Prostate gland (tissue), 2 donors: ENCODE results near the gene ACOXL. TPM values are rescaled to one million over a fixed set of nuclear protein-coding genes. Genes with fewer than 3 reads are reported as not detected.

ENCODE experiments used
- DNase-seq: peaks from one replicate; pipeline ENCODE4 v3.0.0-alpha.2; 2019; ENCODE audit warnings: low spot score
- H3K27ac ChIP-seq, 2 donors: fragments of 200-600 bp; sonication (generic); 2 replicates each; pipeline ENCODE4 v1.5.1; 2017 to 2019
- H3K27me3 ChIP-seq: fragments of 200-600 bp; sonication (generic); replicated peaks from 2 replicates; pipeline ENCODE4 v1.5.1; 2019; ENCODE audit not compliant: insufficient read depth
- H3K36me3 ChIP-seq, 2 donors: fragments of 200-600 bp; sonication (generic); 1 replicate in 1 of 2; 2 replicates in 1 of 2; pipeline versions ENCODE4 v1.5.1 to v1.8.1; 2017 to 2019
- H3K4me1 ChIP-seq: fragments of 200-600 bp; sonication (generic); replicated peaks from 2 replicates; pipeline ENCODE4 v1.5.1; 2019
- H3K4me3 ChIP-seq, 2 donors: fragments of 200-600 bp; sonication (generic); 2 replicates each; pipeline ENCODE4 v1.5.1; 2017 to 2019
- H3K9me3 ChIP-seq: fragments of 200-600 bp; sonication (generic); 2 replicates; pipeline ENCODE4 v1.5.1; 2017
- CTCF ChIP-seq, 4 experiments: fragments of 200-600 bp in 2 of 4; fragments of 450-650 bp in 2 of 4; sonication (generic) in 2 of 4; IDR thresholded peaks; 1 replicate in 3 of 4; 2 replicates in 1 of 4; pipeline ENCODE4 v1.5.1; 2016 to 2019; ENCODE audit warnings: antibody characterized with exemption in 4 of 4, mild to moderate bottlenecking in 2 of 4, moderate library complexity in 2 of 4
- POLR2A ChIP-seq: fragments of 450-650 bp; IDR thresholded peaks from one replicate; pipeline ENCODE4 v1.6.1; 2016; ENCODE audit warnings: antibody characterized with exemption, mild to moderate bottlenecking
- POLR2AphosphoS5 ChIP-seq: sonication (generic); formaldehyde crosslinking; IDR thresholded peaks from one replicate; pipeline ENCODE4 v1.6.1; 2017; ENCODE audit warnings: antibody characterized with exemption
- WGBS: methylation state at CpG from one replicate; pipeline ENCODE4 v1.1.5; 2018; 5-methylcytosine and 5-hydroxymethylcytosine counted together
- intact Hi-C: fragments of 100-400 bp; cut with DNase I; formaldehyde crosslinking; loops from one replicate; pipeline ENCODE4 v1.14.2; 2022
- total RNA-seq, 2 donors: library from RNA; depleted of rRNA; stranded (reverse); fragments of >200 nt; gene quantifications; one replicate each; pipeline ENCODE4 v1.1.0, GENCODE V29; 2016

ACOXL gene
- total RNA-seq, 2 donors from 2014 or later, result 8.0 to 8.3 TPM

DNA sequence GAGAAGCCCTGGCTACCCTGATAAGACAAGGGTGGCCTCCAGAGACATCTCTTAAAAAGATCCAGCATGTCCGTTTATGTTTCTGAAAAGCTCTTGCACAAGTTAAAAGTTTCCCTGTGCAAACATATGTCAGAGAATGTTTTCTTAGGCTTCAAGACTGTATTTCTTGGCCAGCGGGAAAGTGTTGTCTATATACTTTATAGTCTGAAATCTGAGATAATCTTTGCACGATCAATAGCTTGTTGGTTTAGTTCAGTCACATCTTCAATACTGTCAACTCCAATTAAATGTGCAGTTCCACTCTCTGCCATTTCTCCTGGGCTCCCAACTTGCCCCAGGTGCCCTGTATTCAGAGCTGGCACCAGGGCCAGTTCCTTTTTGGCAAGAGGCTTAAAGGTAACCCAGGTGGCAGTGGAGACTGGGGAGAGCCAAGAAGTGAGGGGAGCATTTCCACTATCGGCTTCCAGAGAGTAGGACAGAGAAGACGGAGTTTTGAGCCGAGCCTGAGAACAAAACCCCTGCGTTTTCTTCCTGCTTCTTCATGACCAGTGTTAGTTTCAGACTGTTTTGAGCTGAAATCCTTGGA is 64.4 kb downstream of the ACOXL start:
- 34% methylated on average over 7 of the region's 7 CpGs for WGBS
- peak; percentile 68 for DNase-seq

DNA sequence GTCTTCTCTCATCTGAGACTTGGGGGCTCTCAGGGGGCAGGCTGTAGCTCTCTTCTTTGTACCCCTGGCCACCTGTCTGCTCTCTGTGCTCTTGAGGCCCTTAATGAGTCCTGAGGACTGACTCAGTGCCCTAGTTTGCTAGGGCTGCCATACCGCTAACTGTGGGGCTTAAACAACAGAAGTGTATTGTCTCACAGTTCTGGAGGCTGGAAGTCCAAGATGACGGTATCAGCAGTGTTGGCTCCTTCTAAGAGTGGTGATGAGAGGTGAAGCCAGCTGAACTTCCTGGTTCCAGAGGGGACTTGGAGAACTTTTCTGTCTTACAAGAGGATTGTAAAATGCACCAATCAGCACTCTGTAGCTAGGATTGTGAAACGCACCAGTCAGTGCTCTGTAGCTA is 67.0 kb downstream of the ACOXL start:
- no peak overlapping the region for H3K4me3 ChIP-seq
- H3K9me3 ChIP-seq, result no peaks in the 10 kb centered on the region
- intact Hi-C loops, result no loop called here
- H3K4me1 ChIP-seq, result peaks cover 6% of the 10 kb centered on the region
- no peak overlapping the region for H3K27ac ChIP-seq
- DNase-seq, result no peak
- H3K27me3 ChIP-seq, result no peaks in the 10 kb centered on the region
- TF ChIP-seq POLR2AphosphoS5 (no peak), CTCF (IDR thresholded peaks at IDR 0.05) (no peak), POLR2A (no peak)
- no peaks in the 10 kb centered on the region for H3K36me3 ChIP-seq
- WGBS, result 96% methylated on average over 3 of the region's 3 CpGs

More for the DNA sequence above, 64.4 kb downstream of the ACOXL start:
- H3K4me3 ChIP-seq, result no peak overlapping the region
- TF ChIP-seq CTCF (IDR thresholded peaks at IDR 0.05), result peak in 1 of 4 experiments; percentile 45
- no peak for TF ChIP-seq POLR2A
- peak; percentile 78 for TF ChIP-seq POLR2AphosphoS5
- H3K36me3 ChIP-seq, result no peaks in the 10 kb centered on the region
- no peaks in the 10 kb centered on the region for H3K9me3 ChIP-seq
- no peaks in the 10 kb centered on the region for H3K27me3 ChIP-seq
- H3K27ac ChIP-seq, result peak overlapping the region; percentile 21 to 42
- intact Hi-C loops, result no loop called here
- peaks cover 6% of the 10 kb centered on the region for H3K4me1 ChIP-seq

DNA sequence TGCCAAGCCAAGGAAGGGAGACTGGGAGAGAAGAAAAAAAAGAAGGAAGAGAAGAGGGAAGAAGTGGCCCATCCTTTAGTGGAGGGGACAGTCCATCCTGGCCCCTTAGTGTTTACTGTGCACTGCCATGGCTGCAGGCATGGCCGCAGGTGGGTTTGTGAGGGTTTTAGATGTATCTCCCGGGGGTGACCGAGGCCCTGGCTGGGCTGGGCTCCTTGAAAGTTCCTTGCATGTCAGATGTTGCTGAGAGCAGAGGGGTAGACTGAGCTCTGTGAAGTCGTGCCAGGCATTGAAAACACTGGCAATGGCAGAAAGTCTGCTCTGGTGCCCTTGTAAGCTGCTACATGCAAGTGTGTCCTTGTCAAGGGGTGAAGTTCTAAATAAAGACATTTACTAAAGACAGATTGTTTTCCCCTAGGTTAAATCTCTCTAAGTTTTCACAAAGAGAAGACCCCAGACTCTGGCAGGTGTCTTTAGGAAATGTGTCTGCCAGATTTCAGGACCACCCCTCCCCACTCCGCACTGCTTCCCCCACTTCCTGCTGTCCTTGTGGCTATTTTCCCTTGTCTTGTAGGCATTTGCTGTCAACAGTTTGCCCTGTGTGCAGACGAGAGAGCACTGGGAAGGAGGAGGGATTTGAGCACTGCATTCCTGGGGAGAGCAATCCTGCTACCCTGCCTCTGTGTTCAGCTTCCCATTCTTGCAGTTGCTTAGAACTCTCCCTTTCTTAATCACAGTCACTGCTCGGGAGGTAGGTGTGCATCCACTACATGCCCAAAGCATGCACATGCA is 68.4 kb downstream of the ACOXL start:
- peaks cover 6% of the 10 kb centered on the region for H3K4me1 ChIP-seq
- 75% methylated on average over 7 of the region's 7 CpGs for WGBS
- intact Hi-C loops, result no loop called here
- no peaks in the 10 kb centered on the region for H3K36me3 ChIP-seq
- no peak overlapping the region for H3K27ac ChIP-seq
- H3K4me3 ChIP-seq, result no peak overlapping the region
- H3K27me3 ChIP-seq, result no peaks in the 10 kb centered on the region
- no peak for DNase-seq
- TF ChIP-seq POLR2A, result no peak
- TF ChIP-seq POLR2AphosphoS5, result no peak
- no peak for TF ChIP-seq CTCF (IDR thresholded peaks at IDR 0.05)
- H3K9me3 ChIP-seq, result no peaks in the 10 kb centered on the region

- WGBS, result 67% methylated on average over 3 of the region's 3 CpGs
- H3K27ac ChIP-seq, result no peak overlapping the region
- TF ChIP-seq POLR2A (no peak), POLR2AphosphoS5 (no peak), CTCF (IDR thresholded peaks at IDR 0.05) (no peak)
- no peak overlapping the region for H3K4me3 ChIP-seq
- no peak for DNase-seq
- intact Hi-C loops, result no loop called here
- no peaks in the 10 kb centered on the region for H3K9me3 ChIP-seq
- H3K27me3 ChIP-seq, result no peaks in the 10 kb centered on the region
- H3K4me1 ChIP-seq, result peaks cover 3% of the 10 kb centered on the region
- H3K36me3 ChIP-seq, result no peaks in the 10 kb centered on the region
Measured at GRCh38 chr2:110802208-110802932, 70.0 kb downstream of the ACOXL start.
